ENCODE measurements around the gene BATF3.
A peak's percentile ranks its signal among the peaks of the same experiment; 100 is the strongest.
"Not testable (repeated sequence)": the region's sequence is repeated elsewhere in the genome, so short reads cannot be mapped to it uniquely, and the experiment has no call there.

Gene BATF3

DNA sequence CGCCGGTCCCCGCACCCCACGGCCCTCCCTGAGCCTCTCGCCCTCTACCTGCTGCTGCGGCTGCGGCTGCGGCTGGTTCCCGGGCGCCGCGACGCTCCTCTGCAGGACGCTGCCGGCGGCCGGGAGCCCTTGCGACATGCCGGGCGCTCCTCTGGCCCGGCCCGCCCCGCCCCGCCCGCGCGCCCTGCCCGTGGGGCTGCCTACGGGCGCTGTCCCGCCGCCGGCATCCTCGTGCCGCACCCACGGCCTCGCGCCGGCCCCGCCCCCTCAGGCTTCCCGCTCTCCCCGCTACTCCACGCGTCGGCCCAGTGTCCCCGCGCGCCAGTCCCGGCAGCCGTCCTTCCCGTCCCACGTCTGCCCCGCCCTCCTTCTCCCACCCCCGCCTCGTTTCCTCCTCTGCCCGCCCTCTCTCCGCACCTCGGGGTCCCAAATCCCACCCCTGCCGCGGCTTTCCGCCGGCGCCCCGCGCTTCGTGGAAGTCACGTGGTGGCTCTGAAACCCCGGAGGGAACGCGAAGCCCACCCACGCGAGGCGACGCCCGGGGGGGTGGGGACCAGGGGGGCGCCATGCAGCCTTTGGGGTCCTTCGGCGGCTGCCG lies at the start of gene BATF3:
Gene BATF3 (minus strand): TSS at position 216 of the 598 bp plus-strand sequence. CDS start 78 bp downstream, at position 138.
- DNase-seq, result peak; percentile 35

GRCh38 chr1:212746546-212746945 lies 46.9 kb upstream of the BATF3 start:
- DNase-seq, result no peak

DNA sequence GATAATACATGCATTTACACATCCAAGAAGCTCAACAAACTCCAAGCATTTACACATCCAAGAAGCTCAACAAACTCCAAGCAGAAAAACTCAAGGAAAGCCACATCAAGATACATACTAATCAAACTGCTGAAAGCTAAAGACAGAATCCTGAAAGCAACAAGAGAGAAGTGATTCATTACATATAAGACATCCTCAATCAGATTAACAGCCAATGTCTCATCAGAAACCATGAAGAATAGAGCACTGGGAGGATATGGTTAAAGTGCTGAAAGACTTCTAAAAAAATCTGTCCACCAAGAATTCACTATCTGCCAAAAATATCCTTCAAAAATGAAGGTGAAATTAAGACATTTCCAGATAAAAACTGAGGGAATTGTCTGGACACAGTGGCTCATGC lies 45.7 kb upstream of the BATF3 start:
- no peak for DNase-seq

DNA sequence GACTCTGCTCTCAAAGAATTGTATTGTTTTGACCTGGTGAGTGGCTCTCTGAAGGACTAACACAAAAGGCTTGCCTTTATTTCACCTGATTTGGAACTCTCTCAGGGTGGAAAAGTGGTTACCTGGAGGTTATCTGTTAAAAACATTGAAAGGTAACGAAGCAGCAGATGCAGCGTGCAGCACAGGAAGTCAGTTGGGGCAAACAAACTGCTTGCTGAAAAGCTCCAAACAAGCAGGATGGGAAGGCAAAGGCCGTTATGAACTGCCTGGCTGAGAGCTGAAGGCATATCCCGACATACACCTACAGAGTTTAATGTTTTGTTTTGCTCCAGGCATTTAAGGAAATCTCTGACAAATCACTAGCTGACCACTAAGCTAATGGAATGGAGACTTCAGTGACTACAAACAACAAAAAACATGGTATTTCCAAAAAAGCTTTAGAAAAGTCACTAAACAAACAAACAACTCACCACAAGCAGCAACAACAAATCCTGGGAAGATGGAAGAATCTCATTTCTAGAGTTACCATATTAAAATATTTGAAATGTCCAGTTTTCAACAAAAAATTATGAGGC lies 44.3 kb upstream of the BATF3 start:
- no peak for DNase-seq

- DNase-seq, result no peak
Observed at GRCh38 chr1:212738330-212738729, 38.7 kb upstream of the BATF3 start.

GRCh38 chr1:212737559-212737958 lies 37.9 kb upstream of the BATF3 start:
- DNase-seq, result no peak

- DNase-seq, result no peak
Observed at GRCh38 chr1:212733109-212733508, 33.5 kb upstream of the BATF3 start.

GRCh38 chr1:212731630-212732029 lies 32.0 kb upstream of the BATF3 start:
- DNase-seq, result no peak

DNA sequence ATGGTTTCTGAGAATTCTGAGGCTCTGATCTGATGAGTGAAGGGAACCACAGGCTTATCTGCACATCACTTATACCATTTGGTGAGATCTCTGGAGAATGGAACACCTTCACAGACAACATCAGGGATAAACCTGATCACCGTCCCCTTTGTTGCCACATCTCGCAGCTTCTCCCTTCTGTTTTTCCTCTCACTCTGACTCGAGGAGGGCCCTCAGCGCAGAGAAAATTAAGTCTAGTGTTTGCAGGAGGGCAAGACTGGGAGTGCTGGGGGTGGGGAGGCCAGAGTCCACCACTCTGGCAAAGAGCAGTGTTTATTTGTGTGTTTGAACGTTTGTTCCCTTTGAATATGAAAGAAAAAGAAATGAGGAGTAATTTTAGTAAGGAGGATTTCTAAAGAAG lies 29.0 kb upstream of the BATF3 start:
- no peak for DNase-seq

GRCh38 chr1:212727386-212728181 lies 27.9 kb upstream of the BATF3 start:
- DNase-seq, result no peak

GRCh38 chr1:212724679-212725078 lies 25.0 kb upstream of the BATF3 start:
- DNase-seq, result not testable (repeated sequence)

DNA sequence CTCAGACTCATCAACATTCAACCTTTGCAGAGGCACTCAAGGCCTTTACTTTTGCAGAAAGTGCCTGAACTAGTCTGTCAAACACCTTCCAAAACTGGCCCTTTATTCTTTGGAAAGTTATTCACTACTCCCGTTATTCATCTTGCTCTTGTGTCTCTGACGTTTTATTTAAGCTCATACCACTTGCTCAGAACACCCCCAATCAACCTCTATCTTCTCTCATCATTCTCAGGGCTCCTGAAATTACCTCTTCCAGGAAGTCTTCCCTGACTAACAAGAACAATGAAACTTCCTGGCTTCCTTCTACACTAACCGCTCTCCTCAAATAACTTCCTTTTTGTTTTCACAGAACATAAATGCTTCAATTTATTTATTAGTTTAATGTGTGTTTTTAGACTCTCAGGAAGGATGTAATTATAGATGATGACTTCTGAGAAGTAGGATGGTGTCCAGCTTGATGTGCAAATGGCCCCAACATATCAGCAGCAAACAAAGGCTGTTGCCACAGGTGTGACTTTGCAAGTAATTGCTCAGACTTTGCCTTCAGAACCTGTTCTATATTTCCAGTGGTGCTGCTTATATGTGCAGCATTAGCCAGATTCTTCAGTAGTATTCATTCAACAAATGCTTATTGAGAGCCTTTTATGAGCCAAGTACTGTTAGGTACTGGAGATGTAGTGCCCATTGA lies 22.8 kb upstream of the BATF3 start:
- peak; percentile 22 for DNase-seq

DNA sequence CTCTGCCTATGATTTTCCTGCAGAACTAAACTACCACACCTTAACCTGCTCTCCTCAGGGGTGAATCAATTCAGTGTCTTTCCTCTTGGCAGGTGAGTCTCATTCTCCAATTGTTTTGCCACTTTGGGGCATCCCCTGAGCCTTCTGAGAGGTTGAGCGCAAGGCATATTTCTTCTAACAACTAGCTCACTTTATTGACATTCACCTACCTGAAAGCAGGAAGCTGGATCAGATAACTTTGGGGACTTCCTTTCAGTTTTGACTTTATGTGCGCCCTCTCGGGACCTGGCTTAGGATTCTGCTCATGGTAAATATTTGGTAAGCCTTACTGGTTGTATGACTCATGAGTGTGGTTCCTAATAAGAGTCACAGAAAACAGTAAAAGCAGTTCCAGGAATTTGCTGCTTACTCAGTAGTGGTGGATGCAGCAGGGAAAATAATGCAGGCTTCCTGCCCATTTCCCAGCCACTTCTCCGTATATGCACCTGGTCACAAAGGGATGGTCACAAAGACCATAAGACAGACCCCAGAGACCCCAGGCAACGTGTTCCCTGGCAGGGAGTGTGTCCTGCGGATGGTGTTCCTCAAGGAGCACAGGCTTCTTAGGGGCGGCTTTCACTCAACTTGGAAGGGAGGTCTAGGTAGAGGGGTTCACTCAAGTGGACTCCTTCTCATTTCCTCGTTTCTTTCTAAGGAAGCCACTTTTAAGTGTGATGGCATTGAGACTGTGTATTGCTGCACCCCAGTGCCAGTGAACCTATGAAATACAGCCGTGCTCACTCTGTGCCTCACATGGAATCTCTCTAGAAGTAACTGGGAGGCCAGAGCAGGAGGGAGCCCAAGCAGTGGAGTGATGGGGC lies 22.0 kb upstream of the BATF3 start:
- DNase-seq, result no peak

- no peak for DNase-seq
Observed at GRCh38 chr1:212719633-212720032, 20.0 kb upstream of the BATF3 start.

GRCh38 chr1:212718499-212718898 lies 18.9 kb upstream of the BATF3 start:
- DNase-seq, result no peak

- DNase-seq, result no peak
Observed at GRCh38 chr1:212716161-212716560, 16.5 kb upstream of the BATF3 start.

- DNase-seq, result no peak
Observed at GRCh38 chr1:212713465-212714136, 14.0 kb upstream of the BATF3 start.

DNA sequence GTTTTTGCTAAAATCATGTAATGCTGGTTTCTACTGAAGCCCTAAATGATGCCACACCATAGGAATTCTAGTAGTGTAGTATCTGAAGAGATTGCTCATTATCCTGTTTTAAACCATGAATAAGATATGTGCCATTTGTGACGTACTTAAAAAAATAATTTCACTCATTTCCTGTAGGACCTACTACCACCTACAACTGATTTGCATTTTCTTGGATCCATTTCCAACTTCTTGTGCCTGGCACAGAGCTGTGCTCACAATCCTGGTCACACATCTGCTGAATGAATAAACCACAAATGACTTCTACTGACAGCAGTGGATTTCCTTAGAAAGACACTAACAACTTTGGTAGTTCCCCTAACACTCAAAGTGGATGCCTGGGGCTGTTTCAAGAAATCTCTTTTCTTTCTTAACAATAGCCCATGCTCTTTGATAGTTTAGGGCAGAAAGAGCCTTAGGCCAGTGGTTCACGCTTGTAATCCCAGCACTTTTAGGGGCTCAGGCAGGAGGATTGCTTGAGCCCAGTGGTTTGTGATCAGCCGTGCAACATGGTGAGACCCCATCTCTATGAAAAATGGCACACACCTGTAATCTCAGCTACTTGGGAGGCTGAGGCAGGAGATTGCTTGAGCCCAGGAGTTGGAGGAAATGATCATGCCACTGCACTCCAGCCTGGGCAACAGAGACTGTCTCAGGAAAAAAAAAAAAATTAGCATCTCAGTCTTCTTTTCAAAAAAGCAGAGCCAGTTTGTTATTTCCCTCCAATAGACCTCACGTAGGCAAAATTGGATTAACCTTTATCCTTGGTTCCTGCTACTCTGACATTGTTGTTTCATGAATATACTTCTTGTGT lies 13.0 kb upstream of the BATF3 start:
- no peak for DNase-seq

DNA sequence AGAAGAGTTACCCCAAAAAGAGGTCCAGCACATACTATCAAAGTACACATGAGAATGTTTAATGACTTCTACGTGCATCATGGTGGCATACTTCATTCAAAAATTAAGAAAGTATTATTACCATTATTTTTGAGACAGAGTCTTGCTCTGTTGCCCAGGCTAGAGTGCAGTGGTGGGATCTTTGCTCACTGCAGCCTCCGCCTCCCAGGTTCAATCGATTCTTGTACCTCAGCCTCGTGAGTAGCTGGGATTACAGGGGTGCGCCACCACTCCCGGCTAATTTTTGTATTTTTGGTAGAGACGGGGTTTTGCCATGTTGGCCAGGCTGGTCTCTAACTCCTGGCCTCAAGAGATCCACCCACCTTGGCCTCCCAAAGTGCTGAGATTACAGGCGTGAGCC lies 12.3 kb upstream of the BATF3 start:
- not testable (repeated sequence) for DNase-seq

GRCh38 chr1:212710566-212710965 lies 10.9 kb upstream of the BATF3 start:
- DNase-seq, result no peak

GRCh38 chr1:212703991-212704564 lies 4.4 kb upstream of the BATF3 start:
- no peak for DNase-seq
